HG03196 (cell line): ENCODE results near the gene BCOR.

ENCODE experiments used
- ATAC-seq: cut with Tn5 transposase; IDR thresholded peaks from one replicate; pipeline ENCODE4 v1.9.1; 2021; ENCODE audit not compliant: unreplicated experiment

BCOR gene

GRCh38 chrX:40116925-40117324, 19.2 kb upstream of the BCOR start:
- ATAC-seq, result no peak

GRCh38 chrX:40112996-40113395, 15.2 kb upstream of the BCOR start:
- ATAC-seq, result no peak

DNA sequence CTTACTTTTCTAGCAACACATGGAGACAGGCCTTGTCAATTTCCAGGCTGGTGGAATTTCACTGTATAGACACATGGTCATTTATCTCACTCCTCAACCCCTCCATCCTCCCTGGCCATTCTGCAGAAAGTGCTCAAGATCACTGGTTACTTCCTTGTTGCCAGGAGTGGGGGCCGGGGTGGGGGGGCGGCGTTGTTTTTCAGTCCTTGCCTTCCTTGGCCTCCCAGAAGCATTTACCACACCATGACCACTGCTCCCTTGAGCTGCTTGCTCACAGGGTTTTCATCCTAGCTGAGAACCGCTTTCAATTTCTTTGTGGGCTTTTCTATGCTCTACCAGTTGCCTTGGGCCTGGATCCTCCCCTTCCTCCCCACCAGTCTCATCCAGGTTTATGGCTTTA, 14.1 kb upstream of the BCOR start:
- no peak for ATAC-seq

- no peak for ATAC-seq
Observed at GRCh38 chrX:40109288-40110008, 11.7 kb upstream of the BCOR start.

- no peak for ATAC-seq
Observed at GRCh38 chrX:40108959-40109287, 11.2 kb upstream of the BCOR start.

- ATAC-seq, result no peak
Observed at GRCh38 chrX:40108162-40108958, 10.6 kb upstream of the BCOR start.

DNA sequence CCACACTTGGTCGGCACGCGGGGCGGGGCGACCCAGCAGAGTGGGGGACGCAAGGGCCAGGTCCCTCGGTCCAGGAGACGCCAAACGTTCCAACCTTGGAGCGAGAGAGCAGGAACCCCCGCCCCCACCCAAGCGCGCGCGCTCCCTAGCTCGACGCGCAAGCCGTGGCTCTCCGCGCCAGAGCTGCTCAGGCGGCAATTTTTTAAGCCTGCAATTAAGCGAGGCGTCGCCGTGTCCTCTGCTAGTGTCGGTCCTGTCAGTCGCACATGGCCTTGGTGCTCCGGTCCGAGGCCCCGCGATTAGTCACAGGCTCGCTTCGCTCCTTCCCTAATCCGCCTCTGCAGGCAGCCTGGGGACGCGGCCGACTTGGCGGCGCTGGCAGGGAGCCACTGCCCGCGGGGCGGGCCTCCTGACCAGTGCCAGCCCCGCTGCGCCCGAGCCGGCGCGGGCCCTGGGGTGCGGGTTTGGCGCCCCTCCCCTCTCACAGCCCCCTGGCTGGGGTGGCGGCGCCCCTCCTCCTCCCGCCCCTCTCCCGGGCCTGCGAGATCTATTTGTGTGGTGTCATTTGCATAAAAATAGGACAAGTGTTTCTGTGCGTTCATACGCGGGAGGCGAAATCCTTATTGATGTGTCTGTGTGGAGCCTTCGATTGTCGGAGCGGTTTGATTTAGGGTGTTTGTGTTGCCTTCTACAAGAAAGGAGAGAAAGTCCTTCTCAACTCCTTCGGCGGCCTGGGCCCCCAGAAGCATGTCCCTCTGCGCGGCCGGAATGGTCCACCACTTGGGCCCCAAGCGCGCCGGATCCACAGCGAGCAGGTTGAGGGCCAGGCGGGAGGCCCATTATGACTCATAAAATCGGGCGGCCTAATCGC, 9.8 kb upstream of the BCOR start:
- no peak for ATAC-seq

DNA sequence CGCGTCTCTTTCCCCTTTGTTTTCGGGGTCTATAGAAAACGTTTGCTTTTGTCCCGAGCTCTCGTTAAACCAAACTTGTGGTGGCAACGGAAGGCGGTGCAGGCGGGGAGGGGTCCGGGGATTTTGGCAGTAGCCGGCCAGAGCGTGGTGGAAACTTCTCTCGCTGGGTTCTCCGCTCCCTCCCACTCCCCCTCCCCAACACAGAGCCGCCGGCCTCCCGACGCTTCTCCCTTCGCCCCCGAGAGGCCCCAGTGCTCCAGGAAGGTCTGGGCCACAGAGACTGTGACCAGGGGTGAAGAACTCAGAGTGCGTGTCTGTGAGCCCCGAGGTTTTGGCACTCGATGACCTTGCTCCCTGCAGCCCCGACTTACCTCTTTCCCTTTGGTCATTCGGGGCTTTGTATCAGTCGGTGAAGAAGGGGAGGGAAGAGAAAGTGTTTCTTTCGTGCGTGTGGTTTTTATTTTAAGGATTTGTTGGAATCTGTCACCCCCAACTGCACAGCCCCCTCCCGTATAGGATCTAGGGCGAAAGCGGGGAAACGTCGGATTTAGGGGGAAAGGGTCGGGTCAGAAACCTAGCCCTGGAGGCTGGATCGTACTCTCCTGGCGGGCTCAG, 9.0 kb upstream of the BCOR start:
- ATAC-seq, result no peak

DNA sequence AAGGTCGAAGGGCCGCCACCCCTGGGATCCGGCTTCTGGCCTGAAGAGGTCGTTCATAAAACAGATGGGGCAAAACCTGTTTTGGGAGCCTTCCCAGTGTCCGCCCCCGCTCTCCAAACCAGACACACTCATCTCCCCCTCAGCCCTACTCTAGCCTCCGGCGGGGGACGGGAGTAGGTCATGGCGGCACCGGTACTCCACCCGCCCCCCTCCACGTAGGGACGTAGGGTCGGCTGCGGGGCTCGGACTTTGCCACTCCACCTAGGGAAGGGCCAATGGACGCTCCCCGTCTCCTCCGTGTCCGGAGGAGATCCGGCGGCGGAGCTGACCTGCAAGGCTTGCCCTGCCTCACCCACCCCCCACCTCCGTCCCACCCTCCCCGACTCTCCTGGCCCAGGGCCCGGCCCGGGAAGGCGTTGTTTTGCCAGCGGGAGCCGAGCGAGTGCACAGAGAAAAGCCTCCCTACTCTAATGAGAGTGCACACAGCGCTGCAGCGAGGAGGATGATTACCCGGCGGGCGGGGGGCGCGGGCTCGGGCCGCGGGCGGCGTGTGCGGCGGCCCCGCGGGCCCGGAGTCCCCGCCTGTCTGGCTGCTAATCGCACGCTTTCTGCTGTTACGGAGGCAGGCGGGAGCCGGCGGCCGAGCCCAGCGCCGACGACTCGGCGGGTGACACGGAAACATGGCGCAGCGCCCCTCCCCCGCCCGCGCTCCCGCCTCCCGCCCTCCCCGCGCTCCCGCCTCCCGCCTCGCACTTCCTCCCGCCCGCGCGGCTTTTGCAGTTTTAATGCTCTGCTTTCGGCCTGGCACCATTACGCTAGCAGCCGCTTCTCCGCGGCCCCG, 8.3 kb upstream of the BCOR start:
- ATAC-seq, result no peak

GRCh38 chrX:40104985-40105834, 7.5 kb upstream of the BCOR start:
- peak; percentile 42 for ATAC-seq

- ATAC-seq, result peak; percentile 30
Observed at GRCh38 chrX:40104630-40104984, 6.8 kb upstream of the BCOR start.

DNA sequence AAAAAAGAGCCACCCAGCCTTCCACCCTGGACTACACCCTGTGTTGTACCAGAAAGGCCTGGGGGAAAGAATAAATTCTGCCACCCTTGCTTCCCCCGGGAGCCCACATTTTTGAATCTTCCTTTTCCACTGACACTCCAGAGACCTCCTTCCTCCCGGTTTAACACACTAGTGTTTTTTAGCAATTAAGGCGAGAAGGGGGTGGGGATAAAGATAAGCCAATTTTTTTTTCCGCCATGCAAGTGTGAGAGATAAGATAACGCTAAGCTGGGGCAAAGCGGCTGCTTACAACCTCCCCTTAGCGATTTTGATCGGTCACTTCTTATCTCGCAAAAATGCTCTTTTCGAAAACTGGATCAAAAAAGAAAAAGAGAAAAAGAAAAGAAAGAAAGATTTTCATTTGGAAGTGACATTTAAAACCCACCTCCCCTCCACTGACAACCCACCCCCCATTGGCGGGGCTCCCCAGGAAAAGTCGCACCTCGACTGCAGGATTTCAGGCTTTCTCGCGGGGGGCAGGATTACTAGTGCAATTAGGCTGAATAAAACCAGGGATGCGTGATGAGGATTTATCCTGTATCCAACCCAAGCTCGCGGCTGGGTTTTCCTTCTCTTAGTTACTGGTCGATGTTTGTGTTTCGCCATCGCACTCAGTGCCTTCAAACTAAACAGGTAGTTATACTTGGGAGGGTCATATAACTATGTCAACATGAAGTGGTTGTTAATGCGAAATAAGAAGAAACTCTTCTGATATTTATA, 6.0 kb upstream of the BCOR start:
- no peak for ATAC-seq

- no peak for ATAC-seq
Observed at GRCh38 chrX:40102393-40103381, 4.9 kb upstream of the BCOR start.

DNA sequence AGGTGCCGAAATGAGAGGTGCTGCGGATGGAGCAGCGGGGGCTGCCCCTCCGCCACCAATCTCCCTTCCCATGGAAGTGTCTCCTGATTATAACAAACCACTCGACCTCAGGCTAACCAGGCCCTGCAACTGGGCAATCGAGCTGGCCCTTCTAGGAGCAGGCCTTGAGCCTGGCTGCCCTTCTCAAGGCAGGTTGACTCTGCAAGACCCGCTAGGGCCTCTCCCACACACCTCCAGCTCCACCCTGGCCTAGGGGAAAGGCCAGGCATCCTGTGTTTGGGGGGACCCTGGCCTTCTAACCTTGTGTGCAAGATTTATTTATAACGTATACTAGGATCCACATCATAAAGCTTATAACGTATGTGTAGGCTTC, 3.7 kb upstream of the BCOR start:
- ATAC-seq, result no peak

GRCh38 chrX:40100537-40101429, 3.0 kb upstream of the BCOR start:
- no peak for ATAC-seq

DNA sequence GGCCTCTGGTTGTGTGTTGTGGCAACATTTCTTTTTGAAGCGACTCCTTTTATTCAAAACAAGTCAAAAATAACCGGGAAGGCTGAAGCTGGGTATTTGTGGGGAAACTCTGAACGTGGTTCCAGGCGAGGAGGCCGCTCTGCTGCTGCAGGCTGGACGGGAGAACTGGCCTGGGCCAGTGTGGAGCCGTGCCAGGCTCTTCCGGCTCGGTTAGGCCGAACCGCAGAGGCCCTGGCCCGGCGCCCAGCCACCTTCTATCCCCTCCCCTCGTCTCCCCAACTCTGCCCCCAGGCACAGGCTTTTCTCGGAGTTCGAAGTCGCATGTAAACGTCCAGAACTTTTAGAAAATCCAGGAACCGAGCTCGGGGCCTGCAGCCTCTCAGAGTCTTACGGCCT, 2.4 kb upstream of the BCOR start:
- ATAC-seq, result no peak
